LNCaP clone FGC (cell line): ENCODE results near the gene OR10H2.
"Not testable (repeated sequence)": the region's sequence is repeated elsewhere in the genome, so short reads cannot be mapped to it uniquely, and the experiment has no call there.

Experiments
- DNase-seq: peaks from one replicate; pipeline ENCODE4 v3.0.0-alpha.2; 2011; ENCODE audit warnings: low read depth
- H3K4me3 ChIP-seq: 2 replicates; pipeline ENCODE4 v1.5.1; 2011; ENCODE audit warnings: mild to moderate bottlenecking, low read depth, low read length, control low read depth
- TF ChIP-seq, protein P1 (sequence below): IDR thresholded peaks from 2 replicates; pipeline ENCODE4 v1.5.1; 2012; ENCODE audit warnings: mild to moderate bottlenecking; ENCODE audit not compliant: control insufficient read depth, insufficient read depth; ENCODE audit errors: extremely low read depth

OR10H2 gene, protein sequence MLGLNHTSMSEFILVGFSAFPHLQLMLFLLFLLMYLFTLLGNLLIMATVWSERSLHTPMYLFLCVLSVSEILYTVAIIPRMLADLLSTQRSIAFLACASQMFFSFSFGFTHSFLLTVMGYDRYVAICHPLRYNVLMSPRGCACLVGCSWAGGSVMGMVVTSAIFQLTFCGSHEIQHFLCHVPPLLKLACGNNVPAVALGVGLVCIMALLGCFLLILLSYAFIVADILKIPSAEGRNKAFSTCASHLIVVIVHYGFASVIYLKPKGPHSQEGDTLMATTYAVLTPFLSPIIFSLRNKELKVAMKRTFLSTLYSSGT

DNA sequence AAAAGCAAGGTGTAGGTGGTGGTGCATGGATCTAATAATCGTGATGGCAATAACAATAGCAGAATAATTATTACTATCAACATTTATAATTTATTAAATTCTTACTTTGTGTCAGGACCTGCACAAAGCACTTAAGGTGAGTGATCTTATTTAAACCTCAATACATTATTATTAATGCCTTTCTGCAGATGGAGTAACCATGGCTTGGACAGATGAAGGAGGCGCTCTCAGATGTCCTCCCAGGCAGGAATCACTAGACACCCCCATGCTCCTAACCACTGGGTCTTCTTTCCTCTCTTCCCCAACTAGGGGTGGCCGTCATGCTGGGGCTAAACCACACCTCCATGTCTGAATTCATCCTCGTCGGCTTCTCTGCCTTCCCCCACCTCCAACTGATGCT, at the start of gene OR10H2:
Gene OR10H2 (plus strand): TSS at position 301 of the 400 bp plus-strand sequence. CDS start 20 bp downstream, at position 321.
- TF ChIP-seq, protein P1, sequence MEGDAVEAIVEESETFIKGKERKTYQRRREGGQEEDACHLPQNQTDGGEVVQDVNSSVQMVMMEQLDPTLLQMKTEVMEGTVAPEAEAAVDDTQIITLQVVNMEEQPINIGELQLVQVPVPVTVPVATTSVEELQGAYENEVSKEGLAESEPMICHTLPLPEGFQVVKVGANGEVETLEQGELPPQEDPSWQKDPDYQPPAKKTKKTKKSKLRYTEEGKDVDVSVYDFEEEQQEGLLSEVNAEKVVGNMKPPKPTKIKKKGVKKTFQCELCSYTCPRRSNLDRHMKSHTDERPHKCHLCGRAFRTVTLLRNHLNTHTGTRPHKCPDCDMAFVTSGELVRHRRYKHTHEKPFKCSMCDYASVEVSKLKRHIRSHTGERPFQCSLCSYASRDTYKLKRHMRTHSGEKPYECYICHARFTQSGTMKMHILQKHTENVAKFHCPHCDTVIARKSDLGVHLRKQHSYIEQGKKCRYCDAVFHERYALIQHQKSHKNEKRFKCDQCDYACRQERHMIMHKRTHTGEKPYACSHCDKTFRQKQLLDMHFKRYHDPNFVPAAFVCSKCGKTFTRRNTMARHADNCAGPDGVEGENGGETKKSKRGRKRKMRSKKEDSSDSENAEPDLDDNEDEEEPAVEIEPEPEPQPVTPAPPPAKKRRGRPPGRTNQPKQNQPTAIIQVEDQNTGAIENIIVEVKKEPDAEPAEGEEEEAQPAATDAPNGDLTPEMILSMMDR: no peak
- DNase-seq: no peak
- no peak within 1 kb of the TSS for H3K4me3 ChIP-seq

DNA sequence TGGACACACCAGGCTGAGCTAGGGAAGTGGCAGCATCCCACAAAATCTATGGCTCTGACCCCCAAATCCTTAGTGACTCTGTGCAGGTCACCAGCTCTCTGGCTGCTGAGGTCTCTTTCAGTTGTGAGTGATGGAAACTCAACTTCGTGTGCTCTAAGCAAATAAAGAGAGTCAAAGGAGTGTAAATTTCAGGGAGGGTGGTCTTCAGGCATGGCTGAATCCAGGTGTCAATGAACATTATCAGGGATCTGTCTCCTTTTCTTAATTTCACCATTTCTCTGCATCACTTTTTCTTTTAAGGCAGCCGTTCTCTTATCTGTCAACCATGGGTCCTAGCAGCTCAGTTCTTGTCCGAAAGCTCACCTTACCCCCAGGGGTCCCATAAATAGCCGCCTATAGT, 48.7 kb upstream of the OR10H2 start:
- DNase-seq: no peak
- TF ChIP-seq, protein P1: no peak
- H3K4me3 ChIP-seq: no peak overlapping the region

DNA sequence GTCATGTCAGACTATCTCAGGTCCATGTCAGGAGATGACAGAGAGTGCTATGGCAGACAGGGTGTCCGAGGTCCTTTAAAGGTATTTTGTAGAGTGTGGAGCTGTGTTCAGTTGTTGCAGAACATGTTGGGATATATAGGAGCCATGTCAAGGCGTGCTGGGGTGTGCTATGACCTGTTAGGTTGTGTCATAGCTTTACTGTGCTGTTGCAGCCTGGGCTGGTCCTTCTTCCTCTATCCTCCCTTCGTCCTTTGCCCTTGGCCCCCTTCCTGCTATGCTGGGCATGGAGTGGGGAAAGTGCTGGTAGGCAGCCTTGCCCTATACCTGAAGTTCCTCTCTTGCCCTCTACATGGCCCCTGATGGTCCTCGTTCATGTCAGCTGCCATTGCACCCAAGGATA, 48.0 kb upstream of the OR10H2 start:
- not testable (repeated sequence) for DNase-seq, H3K4me3 ChIP-seq

DNA sequence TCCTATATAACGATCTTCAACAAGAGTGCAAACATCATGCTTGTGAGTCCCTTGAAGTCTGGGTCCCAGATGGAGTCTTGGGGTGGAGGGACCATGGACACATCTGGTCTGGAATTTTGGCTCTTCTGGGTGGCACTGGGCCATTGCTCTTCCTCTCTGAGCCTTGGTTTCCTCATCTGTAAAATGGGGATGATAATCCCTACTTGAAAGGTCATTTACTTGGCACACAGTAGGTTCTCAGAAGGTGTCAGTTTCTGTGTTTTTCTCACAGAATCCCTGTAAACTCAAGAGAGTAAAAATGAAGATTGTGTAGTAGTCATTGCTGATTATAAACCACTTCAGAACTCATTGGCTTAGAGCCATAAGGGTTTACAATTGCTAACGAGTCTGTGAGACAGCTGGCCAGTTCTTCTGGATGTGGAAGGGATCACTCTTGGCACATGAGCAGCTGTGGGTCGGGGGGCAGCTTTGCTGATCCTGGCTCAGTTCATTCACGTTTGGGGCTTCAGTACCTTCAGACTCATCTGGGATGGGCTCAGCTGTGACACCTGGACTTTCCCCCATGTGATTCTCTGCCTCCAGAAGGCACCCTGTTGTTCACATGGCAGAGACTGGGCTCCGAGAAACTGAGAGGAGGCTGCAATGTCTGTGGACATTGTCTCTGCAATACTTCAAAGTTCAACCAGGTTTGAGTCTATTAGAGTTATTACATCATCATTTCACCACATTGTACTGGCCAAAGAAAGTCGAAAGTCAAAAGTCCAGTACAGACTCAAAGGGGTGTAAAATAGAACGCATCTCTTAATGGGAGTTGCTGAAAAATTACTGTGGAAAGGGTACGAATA, 47.1 kb upstream of the OR10H2 start:
- DNase-seq: no peak
- H3K4me3 ChIP-seq: no peak overlapping the region
- TF ChIP-seq, protein P1: no peak

DNA sequence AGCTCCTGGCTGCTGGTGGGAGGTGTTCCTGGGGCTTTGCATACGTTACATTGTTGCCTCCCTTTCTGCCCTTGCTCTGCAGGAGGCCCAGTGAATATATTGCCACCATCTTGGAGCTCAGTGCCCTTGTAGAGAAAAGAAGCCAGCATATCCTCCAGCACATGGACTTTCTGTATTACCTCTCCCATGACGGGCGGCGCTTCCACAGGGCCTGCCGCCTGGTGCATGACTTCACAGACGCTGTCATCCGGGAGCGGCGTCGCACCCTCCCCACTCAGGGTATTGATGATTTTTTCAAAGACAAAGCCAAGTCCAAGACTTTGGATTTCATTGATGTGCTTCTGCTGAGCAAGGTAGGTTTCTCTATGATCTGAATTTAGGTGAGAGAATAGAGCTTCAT, 44.4 kb upstream of the OR10H2 start:
- H3K4me3 ChIP-seq: no peak overlapping the region

DNA sequence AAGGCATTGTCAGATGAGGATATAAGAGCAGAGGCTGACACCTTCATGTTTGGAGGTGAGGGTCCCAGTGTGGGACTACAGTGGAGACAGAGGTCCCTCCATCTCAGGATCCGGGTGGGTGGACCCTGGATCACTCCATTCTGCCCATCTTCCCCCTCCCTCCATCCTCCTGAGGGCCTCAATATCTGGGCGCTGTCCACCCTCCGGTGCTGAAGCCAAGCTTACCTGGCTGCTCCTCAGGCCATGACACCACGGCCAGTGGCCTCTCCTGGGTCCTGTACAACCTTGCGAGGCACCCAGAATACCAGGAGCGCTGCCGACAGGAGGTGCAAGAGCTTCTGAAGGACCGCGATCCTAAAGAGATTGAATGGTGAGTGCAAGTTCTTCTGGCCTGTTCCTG, 43.0 kb upstream of the OR10H2 start:
- TF ChIP-seq, protein P1: no peak
- DNase-seq: no peak
- H3K4me3 ChIP-seq: no peak overlapping the region

More for the DNA sequence above, 44.4 kb upstream of the OR10H2 start:
- no peak for DNase-seq
- TF ChIP-seq, protein P1: no peak

DNA sequence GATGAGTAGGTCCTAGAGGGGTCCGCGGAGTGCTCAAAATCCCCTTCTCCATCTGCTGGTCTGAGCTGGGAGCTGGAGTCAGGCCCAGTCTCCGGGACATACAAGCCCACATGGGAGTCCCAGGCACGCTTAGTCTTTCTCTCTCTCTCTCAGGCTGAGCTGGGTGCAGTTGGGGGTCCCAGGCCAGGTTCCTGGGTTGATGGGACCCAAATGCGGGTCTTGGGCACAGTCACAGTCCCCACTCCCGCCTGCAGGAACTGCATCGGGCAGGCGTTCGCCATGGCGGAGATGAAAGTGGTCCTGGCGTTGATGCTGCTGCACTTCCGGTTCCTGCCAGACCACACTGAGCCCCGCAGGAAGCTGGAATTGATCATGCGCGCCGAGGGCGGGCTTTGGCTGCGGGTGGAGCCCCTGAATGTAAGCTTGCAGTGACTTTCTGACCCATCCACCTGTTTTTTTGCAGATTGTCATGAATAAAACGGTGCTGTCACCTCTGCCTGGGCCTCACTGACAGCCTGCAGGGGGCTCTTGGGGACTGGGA, 31.1 kb upstream of the OR10H2 start:
- TF ChIP-seq, protein P1: no peak
- H3K4me3 ChIP-seq: no peak overlapping the region
- DNase-seq: no peak
